Endothelial cell of umbilical vein (primary cell): ENCODE data around the gene STK32C. TPM values are rescaled to one million over a fixed set of nuclear protein-coding genes. Genes with fewer than 3 reads are reported as not detected.

Experiments used
- BruUV-seq: library from RNA; stranded (reverse); fragments of 400-500 nt; replicated peaks from 2 replicates; lab custom pipeline; 2021; lab: Mats Ljungman, UMichigan
- CTCF ChIA-PET: fragments of 300-600, 350-600 bp; sonication (Branson Sonifier 250); formaldehyde crosslinking; loops from one replicate; lab custom pipeline; 2021; ENCODE audit warnings: antibody characterized with exemption, inconsistent platforms; lab: Charles Lee
- POLR2A ChIA-PET: fragments of 300-600, 350-600 bp; sonication (Branson Sonifier 250); formaldehyde crosslinking; loops from one replicate; lab custom pipeline; 2021; ENCODE audit warnings: antibody characterized with exemption, inconsistent platforms; lab: Charles Lee
- DNase-seq: peaks from one replicate; pipeline ENCODE4 v3.0.0-alpha.2; 2011; ENCODE audit warnings: low read depth, low spot score
- FAIRE-seq: peaks from 2 replicates; lab custom pipeline; 2011; peaks lifted over from hg19 to GRCh38; lab: Jason Lieb, UNC
- H2AFZ ChIP-seq: 2 replicates; pipeline ENCODE4 v1.6.0; 2012; ENCODE audit warnings: low read depth, low read length, control low read depth, inconsistent platforms
- H3K27ac ChIP-seq: 2 replicates; pipeline ENCODE4 v1.5.1; 2011; ENCODE audit warnings: low read depth, mild to moderate bottlenecking, control low read depth, low read length, moderate library complexity; ENCODE audit not compliant: insufficient read depth
- H3K27me3 ChIP-seq, 2 experiments: 2 replicates each; pipeline versions ENCODE4 v1.6.0 to v1.6.1; 2011; ENCODE audit warnings: low read length in 2 of 2, mixed read lengths in 1 of 2; ENCODE audit not compliant: control insufficient read depth in 2 of 2, insufficient read depth in 2 of 2
- H3K36me3 ChIP-seq, 2 experiments: 2 replicates in 1 of 2; 3 replicates in 1 of 2; pipeline ENCODE4 v1.5.1; 2011; ENCODE audit warnings: low read length in 2 of 2, mild to moderate bottlenecking in 1 of 2, moderate library complexity in 1 of 2; ENCODE audit not compliant: control insufficient read depth in 2 of 2, insufficient read depth in 2 of 2; ENCODE audit errors: extremely low read depth in 1 of 2
- H3K4me1 ChIP-seq: 3 replicates; pipeline ENCODE4 v1.5.1; 2011; ENCODE audit warnings: mild to moderate bottlenecking, low read length; ENCODE audit not compliant: control insufficient read depth, insufficient read depth; ENCODE audit errors: extremely low read depth
- H3K4me2 ChIP-seq: 2 replicates; pipeline ENCODE4 v1.6.1; 2011; ENCODE audit warnings: low read length, control low read depth, mixed read lengths; ENCODE audit not compliant: insufficient read depth
- H3K4me3 ChIP-seq, 3 experiments: fragments of 200-600 bp in 1 of 3; sonication (generic), shearing (Covaris generic) in 1 of 3; replicated peaks in 1 of 3; 2 replicates each; pipeline ENCODE4 v1.5.1; 2011 to 2016; ENCODE audit warnings: control low read depth in 3 of 3, low read length in 3 of 3, mild to moderate bottlenecking in 2 of 3, inconsistent platforms in 1 of 3, low read depth in 1 of 3, moderate library complexity in 1 of 3; ENCODE audit not compliant: insufficient read depth in 1 of 3
- H3K79me2 ChIP-seq: 2 replicates; pipeline ENCODE4 v1.6.0; 2012; ENCODE audit warnings: low read length, inconsistent platforms; ENCODE audit not compliant: control insufficient read depth, insufficient read depth
- H3K9ac ChIP-seq: replicated peaks from 2 replicates; pipeline ENCODE3; 2011; ENCODE audit warnings: low read length, control low read depth; ENCODE audit not compliant: insufficient read depth; ENCODE audit errors: extremely low read depth
- H3K9me1 ChIP-seq: replicated peaks from 3 replicates; pipeline ENCODE4 v1.6.0; 2011; ENCODE audit warnings: mild to moderate bottlenecking, low read length; ENCODE audit not compliant: control insufficient read depth, insufficient read depth; ENCODE audit errors: extremely low read depth
- H3K9me3 ChIP-seq: replicated peaks from 2 replicates; pipeline ENCODE4 v1.5.1; 2012; ENCODE audit warnings: low read length, inconsistent platforms; ENCODE audit not compliant: control insufficient read depth, insufficient read depth
- H4K20me1 ChIP-seq: replicated peaks from 2 replicates; pipeline ENCODE3; 2011; ENCODE audit warnings: mild to moderate bottlenecking, low read length; ENCODE audit not compliant: control insufficient read depth, insufficient read depth; ENCODE audit errors: extremely low read depth
- CTCF ChIP-seq, 2 donors: IDR thresholded peaks; 1 replicate in 1 of 2; 2 replicates in 1 of 2; pipeline ENCODE4 v1.5.1; 2011; ENCODE audit warnings: low read length in 2 of 2, mild to moderate bottlenecking in 2 of 2, moderate library complexity in 2 of 2, control low read depth in 1 of 2, inconsistent platforms in 1 of 2, low read depth in 1 of 2; ENCODE audit not compliant: insufficient read depth in 1 of 2; ENCODE audit errors: extremely low read depth in 1 of 2
- EZH2 ChIP-seq: IDR thresholded peaks from 2 replicates; pipeline ENCODE4 v1.6.1; 2012; ENCODE audit warnings: borderline replicate concordance, low read depth, mild to moderate bottlenecking, moderate library complexity, low read length, inconsistent platforms; ENCODE audit not compliant: severe bottlenecking
- FOS ChIP-seq: IDR thresholded peaks from 2 replicates; pipeline ENCODE4 v1.6.1; 2011; ENCODE audit warnings: mild to moderate bottlenecking, low read length, moderate library complexity, borderline replicate concordance; ENCODE audit not compliant: insufficient read depth
- GATA2 ChIP-seq: IDR thresholded peaks from 2 replicates; pipeline ENCODE4 v1.7.0; 2011; ENCODE audit warnings: low read depth, mild to moderate bottlenecking, moderate library complexity, mixed read lengths, low read length; ENCODE audit not compliant: insufficient read length, insufficient read depth
- JUN ChIP-seq: IDR thresholded peaks from 2 replicates; pipeline ENCODE4 v1.6.1; 2011; ENCODE audit warnings: borderline replicate concordance, low read depth; ENCODE audit not compliant: insufficient read length, insufficient read depth
- MAX ChIP-seq: IDR thresholded peaks from 2 replicates; pipeline ENCODE4 v1.6.1; 2011; ENCODE audit not compliant: insufficient read depth, insufficient read length
- MYC ChIP-seq: IDR thresholded peaks from one replicate; pipeline ENCODE4 v1.6.1; 2011; ENCODE audit warnings: mild to moderate bottlenecking, low read depth, low read length
- POLR2A ChIP-seq: IDR thresholded peaks from 2 replicates; pipeline ENCODE4 v1.6.1; 2012; ENCODE audit warnings: low read depth, mild to moderate bottlenecking, control low read depth, low read length
- POLR2AphosphoS5 ChIP-seq: IDR thresholded peaks from 2 replicates; pipeline ENCODE4 v1.6.1; 2012; ENCODE audit warnings: low read depth, mild to moderate bottlenecking, control low read depth, low read length, moderate library complexity; ENCODE audit not compliant: insufficient read depth
- dilution Hi-C: fragments of 300-500 bp; cut with MboI; formaldehyde crosslinking; loops from one replicate; pipeline ENCODE4 v1.15.0; 2019; ENCODE audit warnings: low sequenced_read_pairs; ENCODE audit not compliant: extremely low pct_ligation_motif_present
- intact Hi-C: fragments of 100-400 bp; cut with micrococcal nuclease; formaldehyde crosslinking; loops from one replicate; pipeline ENCODE4 v1.10.0; 2022
- polyA plus RNA-seq, 4 experiments: library from polyadenylated mRNA; depleted of rRNA in 3 of 4; stranded (reverse) in 3 of 4; unstranded in 1 of 4; fragments of >200 nt; gene quantifications; 2 replicates each; pipeline versions ENCODE4 v1.2.1 to v1.2.3, GENCODE V29; 2011 to 2012; ENCODE audit warnings: missing spikeins in 1 of 4
- total RNA-seq: library from RNA; stranded (reverse); gene quantifications from 2 replicates; pipeline ENCODE4 v1.2.3, GENCODE V29; 2021

The STK32C gene
- total and polyA plus RNA-seq, 2 donors (not counting 3 experiments of a cell fraction or from before 2014, with no cell fraction given): 5.4 to 14.1 TPM

- Histone ChIP-seq H3K4me3 (no peak overlapping the region), H4K20me1 (no peaks in the 10 kb centered on the region), H3K9ac (no peak overlapping the region), H3K36me3 (no peaks in the 10 kb centered on the region), H3K4me1 (no peaks in the 10 kb centered on the region), H3K27ac (no peak overlapping the region), H3K79me2 (no peaks in the 10 kb centered on the region), H2AFZ (no peak overlapping the region), H3K9me1 (no peaks in the 10 kb centered on the region), H3K27me3 (no peaks in the 10 kb centered on the region), H3K4me2 (no peak overlapping the region), H3K9me3 (no peaks in the 10 kb centered on the region)
- dilution Hi-C loops (no loop called here), intact Hi-C loops (no loop called here)
- BruUV-seq: no TSS peak
- ChIA-PET CTCF (no interaction called here), POLR2A (no interaction called here)
- no peak for FAIRE-seq
- DNase-seq: no peak
- TF ChIP-seq GATA2 (no peak), POLR2AphosphoS5 (no peak), CTCF (IDR thresholded peaks at IDR 0.05; ENCODE audit: extremely low read depth in 1 of 2, insufficient read depth in 1 of 2, low read depth in 1 of 2, low read length in 2 of 2) (no peak), MAX (no peak), EZH2 (no peak), FOS (no peak), POLR2A (no peak), JUN (no peak), MYC (no peak)
Observed at GRCh38 chr10:132166216-132166950, 141.4 kb downstream of the STK32C start.
